CD4-positive, alpha-beta T cell treated with Interleukin-17A for 1 hour (primary cell): ENCODE data around the gene TRMT2A.
"Not testable (repeated sequence)": the region's sequence is repeated elsewhere in the genome, so short reads cannot be mapped to it uniquely, and the experiment has no call there.

Source experiments
- DNase-seq: peaks from one replicate; pipeline ENCODE4 v3.0.0-alpha.2; 2020

TRMT2A gene

GRCh38 chr22:20084547-20085413 lies 32.2 kb downstream of the TRMT2A start:
- DNase-seq: no peak

- no peak for DNase-seq
Observed at GRCh38 chr22:20083891-20084546, 33.0 kb downstream of the TRMT2A start.

GRCh38 chr22:20083157-20083890 lies 33.7 kb downstream of the TRMT2A start:
- no peak for DNase-seq

- no peak for DNase-seq
Observed at GRCh38 chr22:20080776-20081654, 36.0 kb downstream of the TRMT2A start.

GRCh38 chr22:20080445-20080775 lies 36.6 kb downstream of the TRMT2A start:
- peak; percentile 68 for DNase-seq

- DNase-seq: peak; percentile 71
Observed at GRCh38 chr22:20079745-20080444, 37.1 kb downstream of the TRMT2A start, which contains the start of gene DGCR8. DGCR8 (plus strand) TSS chr22:20080241; CDS start chr22:20085964, 5,723 bp downstream.

- no peak for DNase-seq
Observed at GRCh38 chr22:20076627-20077172, 40.3 kb downstream of the TRMT2A start.

- DNase-seq: no peak
Observed at GRCh38 chr22:20071524-20071972, 45.5 kb downstream of the TRMT2A start.

GRCh38 chr22:20069331-20070042 lies 47.5 kb downstream of the TRMT2A start:
- no peak for DNase-seq

- DNase-seq: no peak
Observed at GRCh38 chr22:20068640-20069039, 48.4 kb downstream of the TRMT2A start.

GRCh38 chr22:20067384-20067682 lies 49.7 kb downstream of the TRMT2A start:
- not testable (repeated sequence) for DNase-seq

GRCh38 chr22:20066617-20067383 lies 50.2 kb downstream of the TRMT2A start:
- no peak for DNase-seq

- no peak for DNase-seq
Observed at GRCh38 chr22:20065896-20066616, 51.0 kb downstream of the TRMT2A start.

GRCh38 chr22:20064545-20065262 lies 52.3 kb downstream of the TRMT2A start:
- no peak for DNase-seq

- no peak for DNase-seq
Observed at GRCh38 chr22:20064140-20064480, 52.9 kb downstream of the TRMT2A start.

GRCh38 chr22:20063271-20064139 lies 53.5 kb downstream of the TRMT2A start:
- no peak for DNase-seq

- DNase-seq: no peak
Observed at GRCh38 chr22:20062766-20063083, 54.3 kb downstream of the TRMT2A start.
